GM20000 (cell line): ENCODE measurements around the gene EPB41L4B.

Experiments used
- DNase-seq: peaks from one replicate; pipeline ENCODE4 v3.0.0; 2012; ENCODE audit warnings: low spot score
- CTCF ChIP-seq: IDR thresholded peaks from 2 replicates; pipeline ENCODE4 v1.5.1; 2012; ENCODE audit warnings: mild to moderate bottlenecking, control low read depth; ENCODE audit errors: extremely low read depth, missing control alignments

The EPB41L4B gene

GRCh38 chr9:109203761-109204360, 117.0 kb downstream of the EPB41L4B start:
- TF ChIP-seq CTCF: no peak
- DNase-seq: no peak

GRCh38 chr9:109199676-109200075, 121.2 kb downstream of the EPB41L4B start:
- no peak for TF ChIP-seq CTCF
- no peak for DNase-seq

GRCh38 chr9:109198736-109199382, 122.0 kb downstream of the EPB41L4B start:
- DNase-seq: no peak
- TF ChIP-seq CTCF: no peak

- no peak for TF ChIP-seq CTCF
- no peak for DNase-seq
Measured at GRCh38 chr9:109193974-109194556, 126.8 kb downstream of the EPB41L4B start.

GRCh38 chr9:109192732-109193361, 128.0 kb downstream of the EPB41L4B start:
- DNase-seq: peak; percentile 24
- no peak for TF ChIP-seq CTCF

GRCh38 chr9:109191746-109192145, 129.1 kb downstream of the EPB41L4B start:
- TF ChIP-seq CTCF: no peak
- DNase-seq: no peak

GRCh38 chr9:109190151-109190550, 130.7 kb downstream of the EPB41L4B start:
- DNase-seq: no peak

More at GRCh38 chr9:109190151-109190550, 130.7 kb downstream of the EPB41L4B start:
- no peak for TF ChIP-seq CTCF
